Measurements from ENCODE around the gene ANXA11.
A peak's percentile ranks its signal among the peaks of the same experiment; 100 is the strongest.

The ANXA11 gene

GRCh38 chr10:80158598-80159127 is 46.7 kb downstream of the ANXA11 start (continued):
- no peak for TF ChIP-seq AEBP2 (tag by site-specific recombination; IDR thresholded peaks at IDR 0.05; ENCODE audit: borderline replicate concordance)
- no peak for TF ChIP-seq ZNF184 (tag by site-specific recombination; IDR thresholded peaks at IDR 0.05)
- no peak for TF ChIP-seq ZNF510 (tag by site-specific recombination; IDR thresholded peaks at IDR 0.05; ENCODE audit: insufficient replicate concordance)
- no peak for TF ChIP-seq MZF1 (tag by site-specific recombination; IDR thresholded peaks at IDR 0.05; ENCODE audit: borderline replicate concordance)
- peak; percentile 69 for TF ChIP-seq ZFP69B (tag by site-specific recombination; IDR thresholded peaks at IDR 0.05)
- TF ChIP-seq ZNF514 (tag by site-specific recombination; IDR thresholded peaks at IDR 0.05): no peak
- peak; percentile 69 for TF ChIP-seq FEZF1 (tag by site-specific recombination; IDR thresholded peaks at IDR 0.05)
- TF ChIP-seq ZNF404 (tag by site-specific recombination; IDR thresholded peaks at IDR 0.05): no peak
- peak; percentile 43 for TF ChIP-seq SP2 (tag by site-specific recombination; IDR thresholded peaks at IDR 0.05)
- TF ChIP-seq, protein P1, sequence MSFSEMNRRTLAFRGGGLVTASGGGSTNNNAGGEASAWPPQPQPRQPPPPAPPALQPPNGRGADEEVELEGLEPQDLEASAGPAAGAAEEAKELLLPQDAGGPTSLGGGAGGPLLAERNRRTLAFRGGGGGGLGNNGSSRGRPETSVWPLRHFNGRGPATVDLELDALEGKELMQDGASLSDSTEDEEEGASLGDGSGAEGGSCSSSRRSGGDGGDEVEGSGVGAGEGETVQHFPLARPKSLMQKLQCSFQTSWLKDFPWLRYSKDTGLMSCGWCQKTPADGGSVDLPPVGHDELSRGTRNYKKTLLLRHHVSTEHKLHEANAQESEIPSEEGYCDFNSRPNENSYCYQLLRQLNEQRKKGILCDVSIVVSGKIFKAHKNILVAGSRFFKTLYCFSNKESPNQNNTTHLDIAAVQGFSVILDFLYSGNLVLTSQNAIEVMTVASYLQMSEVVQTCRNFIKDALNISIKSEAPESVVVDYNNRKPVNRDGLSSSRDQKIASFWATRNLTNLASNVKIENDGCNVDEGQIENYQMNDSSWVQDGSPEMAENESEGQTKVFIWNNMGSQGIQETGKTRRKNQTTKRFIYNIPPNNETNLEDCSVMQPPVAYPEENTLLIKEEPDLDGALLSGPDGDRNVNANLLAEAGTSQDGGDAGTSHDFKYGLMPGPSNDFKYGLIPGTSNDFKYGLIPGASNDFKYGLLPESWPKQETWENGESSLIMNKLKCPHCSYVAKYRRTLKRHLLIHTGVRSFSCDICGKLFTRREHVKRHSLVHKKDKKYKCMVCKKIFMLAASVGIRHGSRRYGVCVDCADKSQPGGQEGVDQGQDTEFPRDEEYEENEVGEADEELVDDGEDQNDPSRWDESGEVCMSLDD (tag by site-specific recombination; IDR thresholded peaks at IDR 0.05): no peak
- no peak for TF ChIP-seq ZNF596 (tag by site-specific recombination; IDR thresholded peaks at IDR 0.05)
- peak; percentile 83 for TF ChIP-seq ZNF629 (tag by site-specific recombination; IDR thresholded peaks at IDR 0.05)
- no peak for TF ChIP-seq ZNF121 (tag by site-specific recombination; IDR thresholded peaks at IDR 0.05)
- no peak for TF ChIP-seq ZNF530 (tag by site-specific recombination; IDR thresholded peaks at IDR 0.05; ENCODE audit: low read depth)
- TF ChIP-seq ZNF610 (tag by site-specific recombination; IDR thresholded peaks at IDR 0.05; ENCODE audit: borderline replicate concordance): no peak
- TF ChIP-seq ZSCAN4 (tag by site-specific recombination; IDR thresholded peaks at IDR 0.05): no peak
- TF ChIP-seq RBAK (tag by site-specific recombination; IDR thresholded peaks at IDR 0.05): no peak
- TF ChIP-seq, protein P2, sequence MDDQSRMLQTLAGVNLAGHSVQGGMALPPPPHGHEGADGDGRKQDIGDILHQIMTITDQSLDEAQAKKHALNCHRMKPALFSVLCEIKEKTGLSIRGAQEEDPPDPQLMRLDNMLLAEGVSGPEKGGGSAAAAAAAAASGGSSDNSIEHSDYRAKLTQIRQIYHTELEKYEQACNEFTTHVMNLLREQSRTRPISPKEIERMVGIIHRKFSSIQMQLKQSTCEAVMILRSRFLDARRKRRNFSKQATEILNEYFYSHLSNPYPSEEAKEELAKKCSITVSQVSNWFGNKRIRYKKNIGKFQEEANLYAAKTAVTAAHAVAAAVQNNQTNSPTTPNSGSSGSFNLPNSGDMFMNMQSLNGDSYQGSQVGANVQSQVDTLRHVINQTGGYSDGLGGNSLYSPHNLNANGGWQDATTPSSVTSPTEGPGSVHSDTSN (CRISPR knock-in tag; IDR thresholded peaks at IDR 0.05): 0 out of 2 replicates have a peak, but pooled peaks have one; percentile 27
- TF ChIP-seq REST (tag by site-specific recombination; IDR thresholded peaks at IDR 0.05): no peak
- TF ChIP-seq ZNF146 (tag by site-specific recombination; IDR thresholded peaks at IDR 0.05): no peak
- TF ChIP-seq ZNF423 (tag by site-specific recombination; IDR thresholded peaks at IDR 0.05): no peak
- TF ChIP-seq ZNF138 (tag by site-specific recombination; IDR thresholded peaks at IDR 0.05; ENCODE audit: borderline replicate concordance): no peak
- TF ChIP-seq ZNF837 (tag by site-specific recombination; IDR thresholded peaks at IDR 0.05): no peak
- TF ChIP-seq ZNF24 (tag by site-specific recombination; IDR thresholded peaks at IDR 0.05): peak; percentile 66; the same call in 1 of the 2 replicates
- 0 out of 2 replicates have a peak, but pooled peaks have one; percentile 59 for TF ChIP-seq ZSCAN23 (tag by site-specific recombination; IDR thresholded peaks at IDR 0.05)
- TF ChIP-seq ZNF76 (tag by site-specific recombination; IDR thresholded peaks at IDR 0.05; ENCODE audit: borderline replicate concordance, low read depth): peak; percentile 45; the same call in 1 of the 2 replicates
- TF ChIP-seq ZNF580 (tag by site-specific recombination; IDR thresholded peaks at IDR 0.05): no peak
- peak; percentile 69; the same call in 1 of the 2 replicates for TF ChIP-seq ZSCAN30 (tag by site-specific recombination; IDR thresholded peaks at IDR 0.05)
- TF ChIP-seq ZNF23 (tag by site-specific recombination; IDR thresholded peaks at IDR 0.05; ENCODE audit: borderline replicate concordance): no peak
- TF ChIP-seq ZEB2 (tag by site-specific recombination; IDR thresholded peaks at IDR 0.05): peak; percentile 80
- no peak for TF ChIP-seq WT1 (tag by site-specific recombination; IDR thresholded peaks at IDR 0.05)

All from HEK293 (cell line).